Stimulated activated CD4-positive, alpha-beta T cell treated with anti-CD3 and anti-CD28 coated beads, Interleukin-15, amount 100 ng/mL, for 24 hours (primary cell): ENCODE data around the gene IL20RB.

Source experiments
- DNase-seq: peaks from one replicate; pipeline ENCODE4 v3.0.0-alpha.2; 2020

The IL20RB gene, protein sequence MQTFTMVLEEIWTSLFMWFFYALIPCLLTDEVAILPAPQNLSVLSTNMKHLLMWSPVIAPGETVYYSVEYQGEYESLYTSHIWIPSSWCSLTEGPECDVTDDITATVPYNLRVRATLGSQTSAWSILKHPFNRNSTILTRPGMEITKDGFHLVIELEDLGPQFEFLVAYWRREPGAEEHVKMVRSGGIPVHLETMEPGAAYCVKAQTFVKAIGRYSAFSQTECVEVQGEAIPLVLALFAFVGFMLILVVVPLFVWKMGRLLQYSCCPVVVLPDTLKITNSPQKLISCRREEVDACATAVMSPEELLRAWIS

DNA sequence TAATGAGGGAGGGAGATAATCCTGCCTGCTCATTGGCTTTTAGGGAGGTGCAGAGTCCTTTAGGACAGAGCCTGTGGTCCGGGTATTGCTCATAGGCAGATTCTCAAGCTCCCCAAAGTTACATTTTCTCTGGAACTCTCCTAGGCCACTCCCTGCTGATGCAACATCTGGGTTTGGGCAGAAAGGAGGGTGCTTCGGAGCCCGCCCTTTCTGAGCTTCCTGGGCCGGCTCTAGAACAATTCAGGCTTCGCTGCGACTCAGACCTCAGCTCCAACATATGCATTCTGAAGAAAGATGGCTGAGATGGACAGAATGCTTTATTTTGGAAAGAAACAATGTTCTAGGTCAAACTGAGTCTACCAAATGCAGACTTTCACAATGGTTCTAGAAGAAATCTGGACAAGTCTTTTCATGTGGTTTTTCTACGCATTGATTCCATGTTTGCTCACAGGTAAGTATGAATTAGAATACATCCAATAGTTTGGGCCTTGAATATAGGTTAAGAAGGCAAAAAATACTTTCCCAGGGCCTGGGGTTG, at the start of gene IL20RB:
TSS of gene IL20RB (plus strand) at position 233 of the 538 bp plus-strand sequence. CDS start at position 364, 131 bp downstream.
- DNase-seq = no peak

DNA sequence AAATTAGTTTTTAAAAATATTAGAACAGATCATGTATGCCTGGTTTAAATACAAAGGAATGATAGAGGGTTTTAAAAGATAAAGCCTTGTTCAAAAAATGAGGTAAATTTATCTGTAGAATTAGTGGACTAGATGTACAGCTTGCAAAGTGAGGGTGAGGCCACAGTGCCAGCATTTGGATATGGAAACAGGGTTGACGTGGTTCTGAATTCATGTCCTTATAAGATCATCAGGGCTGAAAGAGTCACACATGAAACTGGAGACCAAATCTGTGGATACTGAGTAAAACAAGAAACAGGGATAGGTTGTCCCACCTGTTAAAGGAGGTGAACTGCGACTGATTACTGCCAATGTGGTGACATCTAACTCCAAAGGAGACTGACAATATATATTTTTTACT, 49.5 kb upstream of the IL20RB start:
- DNase-seq = no peak

DNA sequence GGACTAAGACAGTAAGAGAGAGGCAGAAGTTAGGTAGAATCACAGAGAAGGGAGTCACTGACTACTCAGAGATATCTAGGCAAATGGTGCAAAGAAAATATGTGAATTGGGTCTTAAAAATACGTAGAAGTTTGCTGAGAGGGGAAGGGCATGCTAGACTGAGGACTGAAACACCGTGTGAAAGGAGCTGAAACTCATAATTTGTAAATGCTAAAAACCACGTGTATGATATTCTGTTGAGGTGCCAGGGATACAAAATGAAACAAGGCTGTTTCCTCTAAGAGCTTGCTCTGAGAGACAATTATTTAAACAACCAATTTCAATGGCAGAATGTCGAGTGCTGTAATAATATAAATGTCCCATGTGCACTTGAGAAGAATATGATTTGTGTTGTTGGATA, 48.6 kb upstream of the IL20RB start:
- no peak for DNase-seq

DNA sequence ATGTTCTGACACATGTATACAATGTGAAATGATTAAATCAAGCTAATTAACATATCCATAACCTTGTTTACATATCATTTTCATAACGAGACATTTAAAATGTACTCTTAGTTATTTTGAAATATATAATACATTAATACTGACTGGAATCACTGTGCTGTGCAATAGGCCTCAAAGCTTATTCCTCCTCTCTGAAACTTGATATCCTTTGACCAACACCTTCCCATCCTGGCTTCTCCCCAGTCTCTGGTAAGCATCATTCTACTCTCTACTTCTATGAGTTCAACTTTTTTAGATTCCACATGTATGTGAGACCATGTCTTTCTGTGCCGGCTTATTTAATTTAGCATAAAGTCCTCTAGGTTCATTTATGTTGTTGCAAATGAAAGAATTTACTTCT, 47.1 kb upstream of the IL20RB start:
- no peak for DNase-seq

DNA sequence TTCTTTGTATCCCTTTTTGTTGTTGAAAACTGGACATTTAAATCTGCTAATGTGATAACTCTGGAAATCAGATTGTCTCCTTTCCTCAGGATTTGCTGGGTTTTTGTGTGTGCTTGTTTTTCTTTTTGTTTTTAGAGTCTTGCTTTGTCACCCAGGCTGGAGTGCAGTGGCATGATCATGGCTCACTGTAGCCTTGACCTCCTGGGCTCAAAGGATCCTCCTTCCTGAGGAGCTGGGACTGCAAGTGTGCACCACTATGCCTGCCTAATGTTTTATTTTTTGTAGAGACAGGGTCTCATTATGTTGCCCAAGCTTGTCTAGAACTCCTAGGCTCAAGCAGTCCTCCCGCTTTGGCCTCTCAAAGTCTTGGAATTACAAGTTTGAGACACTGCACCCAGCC, 44.6 kb upstream of the IL20RB start:
- DNase-seq = no peak

DNA sequence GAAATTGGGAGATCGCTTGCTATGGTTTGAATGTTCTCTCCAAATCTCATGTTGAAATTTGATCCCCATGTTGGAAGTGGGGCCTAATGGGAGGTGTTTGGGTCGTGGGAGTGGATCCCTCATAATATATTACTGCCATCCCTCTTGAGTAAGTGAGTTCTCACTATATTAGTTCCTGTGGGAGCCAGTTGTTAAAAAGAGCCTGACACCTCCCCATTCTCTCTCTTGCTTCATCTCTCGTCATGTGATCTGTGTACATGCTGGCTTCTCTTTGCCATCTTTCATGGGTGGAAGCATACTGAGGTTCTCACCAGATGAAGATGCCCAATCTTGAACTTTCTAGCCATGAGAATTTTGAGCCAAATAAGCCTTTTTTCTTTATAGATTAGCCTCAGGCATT, 43.0 kb upstream of the IL20RB start:
- no peak for DNase-seq

DNA sequence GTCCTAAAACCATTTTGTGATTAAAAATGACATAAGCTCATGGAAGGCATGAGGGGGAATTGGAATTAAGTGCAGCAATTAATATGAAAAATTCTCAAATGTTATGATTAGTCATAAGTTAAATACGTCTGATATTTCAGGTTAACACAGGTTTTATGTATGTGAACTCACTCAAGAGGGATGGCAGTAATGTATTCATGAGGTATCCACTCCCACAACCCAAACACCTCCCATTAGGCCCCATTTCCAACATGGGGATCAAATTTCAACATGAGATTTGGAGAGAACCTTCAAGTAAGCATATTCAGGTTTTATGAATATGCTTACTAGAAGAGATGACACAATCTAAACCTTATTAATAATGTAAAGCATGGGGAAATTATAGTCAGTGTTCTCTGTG, 41.6 kb upstream of the IL20RB start:
- DNase-seq = no peak

DNA sequence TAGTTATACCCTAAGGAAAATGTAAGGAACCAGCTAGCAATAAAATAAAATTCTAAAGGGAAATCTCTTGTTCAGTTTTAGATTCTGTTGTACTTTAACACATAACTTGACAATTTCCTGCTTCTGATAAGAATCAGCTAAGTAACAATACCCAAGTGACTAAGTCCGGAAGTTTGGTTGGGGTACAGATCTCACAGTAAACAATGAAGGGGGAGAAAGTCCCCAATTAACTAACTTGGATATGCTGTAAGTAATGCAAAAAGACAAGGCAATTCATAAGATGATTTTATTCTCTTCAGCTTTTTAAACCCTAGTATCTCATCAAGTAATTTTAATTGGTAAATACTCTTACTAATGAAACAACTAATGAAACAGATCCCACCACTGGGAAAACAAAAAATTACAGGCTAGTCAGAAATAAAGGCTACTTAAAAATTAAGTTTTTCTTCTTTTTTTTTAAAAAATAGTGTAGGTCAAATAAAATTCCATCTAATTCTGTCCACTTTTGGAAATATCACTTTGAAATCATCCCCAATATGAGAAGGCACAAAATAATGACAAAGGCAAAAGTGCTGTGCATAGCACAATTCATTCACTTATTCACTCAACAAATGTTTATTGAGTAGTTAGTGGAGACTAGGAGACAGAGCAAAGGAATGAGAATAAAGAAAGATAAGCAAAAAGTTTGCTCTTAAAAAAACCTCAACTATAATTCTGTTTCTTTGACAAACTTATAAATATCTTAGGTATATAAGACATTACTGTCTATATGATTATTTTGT, 37.8 kb upstream of the IL20RB start:
- DNase-seq = no peak

DNA sequence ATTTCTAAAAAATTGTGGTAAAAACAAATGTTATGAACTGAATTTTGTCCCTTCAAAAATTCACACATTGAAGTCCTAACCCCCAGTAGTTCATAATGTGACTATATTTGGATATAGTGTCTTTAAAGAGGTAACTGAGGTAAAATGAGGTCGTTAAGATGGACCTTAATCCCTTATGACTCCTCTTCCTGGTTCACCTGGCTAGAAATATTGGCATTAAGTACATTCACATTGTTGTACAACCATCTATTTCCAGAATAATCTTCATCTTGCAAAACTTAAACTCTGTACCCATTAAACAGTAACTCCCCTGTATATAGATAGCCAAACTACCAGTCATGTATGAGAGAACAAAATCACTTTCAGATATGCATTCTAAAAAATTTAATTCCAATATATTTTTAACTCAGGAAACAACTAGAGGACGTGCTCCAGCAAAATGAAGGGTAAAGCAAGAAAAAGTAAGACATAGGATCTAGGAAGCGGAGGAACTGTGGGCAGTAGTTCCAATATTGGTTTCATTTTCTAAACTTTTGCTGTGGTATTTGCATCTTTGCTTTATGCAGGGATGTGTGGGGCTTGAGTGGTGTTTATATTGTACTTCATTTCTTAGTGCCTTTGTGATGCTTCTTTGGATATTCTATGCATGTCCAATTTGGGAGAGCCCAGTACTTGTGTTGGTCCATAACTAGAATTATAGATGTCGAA, 36.7 kb upstream of the IL20RB start:
- DNase-seq = no peak

DNA sequence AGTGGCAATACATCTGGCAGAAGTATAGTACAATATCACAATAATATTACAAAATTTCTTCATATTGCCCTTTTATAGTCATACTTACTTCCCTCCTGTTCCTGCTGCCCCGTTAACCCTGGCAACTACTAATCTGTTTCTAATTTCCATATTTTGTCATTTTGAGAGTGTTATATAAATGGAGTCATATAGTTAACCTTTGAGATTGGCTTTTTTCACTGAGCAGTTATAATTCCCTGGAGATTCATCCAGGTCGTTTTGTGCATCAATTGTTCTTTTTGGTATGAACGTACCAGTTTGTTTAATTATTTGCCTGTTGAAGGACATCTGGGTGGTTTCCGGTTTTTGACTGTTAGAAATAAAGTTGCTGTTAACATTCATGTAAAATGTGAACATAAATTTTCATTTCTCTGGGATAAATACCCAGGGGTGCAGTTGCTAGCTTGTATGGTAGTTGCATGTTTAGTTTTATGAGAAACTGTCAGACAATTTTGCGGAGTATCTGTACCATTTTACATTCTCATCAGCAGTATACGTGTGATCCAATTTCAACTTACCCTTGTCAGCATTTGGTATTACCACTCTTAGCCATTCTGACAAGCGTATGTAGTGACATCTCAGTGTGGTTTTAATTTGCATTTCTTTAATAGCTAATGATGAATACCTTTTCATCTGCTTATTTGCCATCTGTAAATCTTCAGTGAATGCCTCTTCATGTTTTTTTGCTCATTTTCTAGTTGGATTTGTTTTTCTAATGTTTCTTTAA, 32.2 kb upstream of the IL20RB start:
- no peak for DNase-seq

DNA sequence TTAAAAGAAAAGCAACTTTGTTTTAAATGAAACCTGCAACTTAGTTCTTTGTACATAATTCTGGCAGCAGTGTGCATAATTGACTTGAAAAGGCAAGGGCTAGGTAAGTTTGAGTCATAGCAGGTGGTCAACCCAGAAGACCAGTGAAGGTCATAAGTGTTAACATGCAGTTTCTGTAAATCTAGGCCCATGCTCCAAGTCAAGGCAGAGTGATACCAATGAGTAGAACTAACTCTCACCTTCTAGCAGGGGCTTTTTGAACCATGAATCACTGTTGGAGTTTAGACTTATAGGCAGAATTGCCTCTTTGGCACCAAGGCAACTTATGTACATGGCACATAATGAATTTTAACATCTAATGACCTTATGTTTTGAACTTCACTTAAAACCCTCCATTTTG, 29.5 kb upstream of the IL20RB start:
- DNase-seq = no peak

DNA sequence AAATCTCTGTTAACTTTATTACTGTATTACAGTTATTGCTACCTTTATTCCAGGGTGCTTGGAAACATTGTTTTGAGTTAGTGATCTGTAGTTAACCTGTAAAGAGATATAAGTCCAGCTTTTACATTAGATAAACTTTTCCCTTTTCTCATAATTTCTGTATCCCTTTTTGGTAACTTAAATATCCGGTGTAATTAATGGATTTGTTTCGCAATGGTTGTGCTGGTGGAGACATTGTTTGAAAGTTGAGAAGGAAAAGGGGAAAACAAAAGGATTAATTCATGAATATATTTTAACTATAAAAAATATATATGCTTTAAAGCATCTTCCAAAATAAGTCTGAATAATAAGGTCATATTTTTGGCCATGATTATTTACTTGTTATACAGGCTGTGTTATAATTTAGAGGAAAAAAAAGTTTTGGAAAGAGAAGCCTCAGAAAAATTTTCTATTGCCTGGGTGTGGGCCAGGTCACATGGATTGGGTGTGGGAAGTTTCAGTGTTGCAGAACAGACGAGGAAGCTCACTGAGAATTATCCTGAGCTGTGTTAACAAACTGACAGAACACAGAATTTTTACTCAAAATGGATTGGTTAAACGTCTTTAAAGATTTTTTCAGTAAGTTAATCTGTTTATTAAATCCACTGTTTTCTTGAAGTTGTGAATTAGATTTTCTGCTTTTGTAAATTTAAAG, 27.7 kb upstream of the IL20RB start:
- DNase-seq = no peak

DNA sequence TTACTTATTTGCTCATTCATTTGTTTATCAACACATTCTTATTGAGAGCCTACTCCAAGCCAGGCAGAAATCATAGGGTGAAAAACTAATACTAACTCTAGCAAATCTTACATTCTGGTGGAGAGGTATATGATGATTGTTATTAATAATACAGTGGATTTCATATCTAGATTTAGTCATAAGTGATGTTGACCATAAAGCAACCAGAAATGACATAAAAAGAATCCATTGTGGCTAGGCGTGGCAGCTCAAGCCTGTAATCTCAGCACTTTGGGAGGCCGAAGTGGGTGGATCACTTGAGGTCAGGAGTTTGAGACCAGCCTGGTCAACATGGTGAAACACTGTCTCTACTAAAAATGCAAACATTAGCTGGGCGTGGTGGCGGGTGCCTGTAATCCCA, 26.2 kb upstream of the IL20RB start:
- no peak for DNase-seq

DNA sequence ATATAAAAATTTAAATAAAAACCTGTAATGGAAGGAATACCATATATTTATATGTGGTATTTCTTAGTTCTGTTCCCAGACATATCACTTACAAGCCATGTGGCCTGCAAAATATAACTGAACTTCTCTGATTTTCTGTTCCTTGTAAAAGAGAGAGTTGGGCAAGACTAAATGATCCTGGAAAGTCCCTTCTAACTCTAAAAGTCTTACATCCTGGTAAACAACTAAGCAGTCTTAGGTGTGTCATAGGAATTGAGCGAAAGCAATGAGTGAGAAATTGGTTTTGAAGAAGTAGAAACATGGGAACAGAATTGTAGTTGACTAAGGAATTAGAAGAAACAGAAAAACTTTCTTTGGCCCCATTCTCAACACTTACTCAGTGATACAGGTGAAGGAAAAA, 25.3 kb upstream of the IL20RB start:
- DNase-seq = no peak

DNA sequence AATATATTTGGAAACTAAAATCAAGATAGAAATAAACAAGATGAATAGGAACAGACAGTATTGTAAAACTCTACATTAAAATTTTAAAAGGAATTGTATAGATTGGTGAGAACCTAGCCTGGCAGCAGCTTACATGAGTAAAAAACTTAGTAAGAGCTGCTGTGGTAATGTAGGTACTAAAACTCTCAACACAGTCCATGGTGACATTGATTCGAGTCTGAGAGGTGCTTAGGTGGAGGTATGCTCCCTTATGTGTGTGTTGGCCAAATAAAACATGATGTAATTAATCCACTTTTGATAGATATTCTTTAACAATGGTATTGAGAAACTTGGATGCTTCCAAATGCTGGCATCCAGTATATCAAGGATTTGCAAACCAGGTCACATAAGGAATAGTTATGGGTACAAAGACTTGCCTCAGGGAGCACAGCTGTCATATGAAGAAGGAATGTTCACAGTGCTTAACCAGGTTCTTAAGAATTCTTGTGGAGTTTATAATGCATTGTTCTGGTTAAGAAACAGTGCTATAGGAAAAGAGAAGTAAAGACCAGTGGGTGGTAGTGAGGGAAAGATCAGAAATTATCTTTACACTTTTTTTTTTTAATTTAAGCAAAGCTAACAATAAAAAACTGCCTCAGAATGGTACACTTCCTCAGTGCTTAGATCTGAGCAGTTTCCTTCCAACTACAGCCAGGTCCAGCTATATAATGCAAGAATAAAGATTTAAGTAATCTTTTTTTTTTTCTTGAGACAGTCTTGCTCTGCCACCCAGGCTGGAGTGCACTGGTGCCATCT, 24.6 kb upstream of the IL20RB start:
- DNase-seq = no peak

DNA sequence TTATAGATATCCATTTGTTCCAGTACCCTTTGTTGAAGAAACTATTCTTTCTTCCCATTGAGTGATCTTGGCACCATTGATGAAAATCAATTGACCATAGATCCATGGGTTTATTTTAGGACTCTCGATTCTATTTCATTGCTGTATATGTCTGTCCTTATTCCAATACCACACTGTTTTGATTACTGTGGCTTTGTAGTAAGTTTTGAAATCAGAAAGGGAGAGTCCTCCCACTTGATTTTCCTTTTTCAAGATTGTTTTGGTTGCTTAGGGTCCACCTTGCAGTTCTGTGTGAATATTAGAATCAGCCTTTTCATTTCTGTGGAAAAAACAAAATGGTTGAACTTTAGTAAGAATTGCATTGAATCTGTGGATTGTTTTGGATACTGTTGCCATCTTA, 20.6 kb upstream of the IL20RB start:
- no peak for DNase-seq

DNA sequence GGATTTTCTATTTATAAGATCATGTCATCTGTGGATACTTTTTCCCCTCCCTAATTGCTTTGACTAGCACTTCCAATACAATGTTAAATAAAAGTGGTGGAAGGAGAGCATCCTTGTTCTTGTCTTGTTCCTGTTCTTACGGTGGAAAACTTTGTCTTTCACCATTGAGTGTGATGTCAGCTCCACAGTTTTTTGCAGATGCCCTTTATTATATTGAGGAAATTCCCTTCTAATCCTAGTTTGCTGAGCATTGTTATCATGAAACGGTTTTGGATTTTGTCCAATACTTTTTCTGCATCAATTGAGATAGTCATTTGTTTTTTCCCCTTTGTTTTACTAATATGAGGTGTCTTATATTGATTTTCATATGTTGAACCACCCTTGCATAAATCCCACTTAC, 19.9 kb upstream of the IL20RB start:
- no peak for DNase-seq

DNA sequence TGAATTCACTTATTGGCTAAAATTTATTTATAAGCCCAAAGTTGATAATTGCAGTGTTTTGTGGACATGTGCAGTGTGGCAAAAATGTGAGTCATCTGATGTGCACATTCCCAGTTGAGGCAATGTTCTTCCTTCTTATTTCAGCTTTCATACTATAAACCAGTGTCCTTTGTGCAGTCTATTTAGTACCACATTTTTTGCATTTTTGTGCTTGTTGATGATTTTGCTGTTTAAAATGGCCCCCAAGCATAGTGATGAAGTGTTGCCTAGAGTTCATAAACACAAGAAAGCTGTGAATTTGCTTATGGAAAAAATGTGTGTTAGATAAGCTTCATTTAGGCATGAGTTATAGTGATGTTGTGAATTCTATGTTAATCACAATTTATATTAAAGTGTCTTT, 19.4 kb upstream of the IL20RB start:
- no peak for DNase-seq

DNA sequence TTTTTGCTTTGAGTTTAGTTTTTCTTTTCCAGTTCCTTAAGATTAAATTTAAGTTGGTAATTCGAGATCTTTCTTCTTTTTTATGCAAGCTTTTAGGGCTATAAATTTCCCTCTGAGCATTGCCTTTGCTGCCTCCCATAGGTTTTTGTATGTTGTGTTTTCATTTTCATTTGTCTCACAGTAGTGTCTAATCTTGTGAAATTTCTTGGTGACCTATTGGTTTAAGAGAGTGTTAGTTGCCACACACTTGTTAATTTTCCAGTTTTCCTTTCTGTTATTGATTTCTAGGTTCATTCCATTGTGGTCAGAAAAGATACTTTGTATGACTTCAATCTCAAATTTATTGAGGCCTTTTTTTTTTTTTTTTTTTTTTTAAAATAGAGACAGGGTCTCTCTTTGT, 18.3 kb upstream of the IL20RB start:
- no peak for DNase-seq

DNA sequence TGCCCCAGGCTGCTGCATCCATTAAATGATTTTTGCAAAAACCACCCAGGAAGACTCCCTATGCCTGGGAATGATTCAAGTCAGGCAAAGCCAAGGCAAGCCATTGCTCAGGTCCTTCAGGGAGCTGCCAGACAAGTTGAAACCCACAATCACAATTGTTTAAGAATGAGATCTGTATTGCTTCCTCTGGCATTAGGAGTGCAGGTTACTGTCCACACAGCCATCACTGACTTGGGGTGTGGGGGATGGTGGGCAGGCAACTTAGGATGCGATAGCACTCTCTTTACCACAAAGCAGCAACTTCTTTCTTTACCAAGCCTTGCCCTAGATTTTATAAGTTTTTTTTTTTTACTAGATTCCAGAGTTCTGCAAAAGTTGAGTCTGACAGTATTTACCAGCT, 15.0 kb upstream of the IL20RB start:
- no peak for DNase-seq

DNA sequence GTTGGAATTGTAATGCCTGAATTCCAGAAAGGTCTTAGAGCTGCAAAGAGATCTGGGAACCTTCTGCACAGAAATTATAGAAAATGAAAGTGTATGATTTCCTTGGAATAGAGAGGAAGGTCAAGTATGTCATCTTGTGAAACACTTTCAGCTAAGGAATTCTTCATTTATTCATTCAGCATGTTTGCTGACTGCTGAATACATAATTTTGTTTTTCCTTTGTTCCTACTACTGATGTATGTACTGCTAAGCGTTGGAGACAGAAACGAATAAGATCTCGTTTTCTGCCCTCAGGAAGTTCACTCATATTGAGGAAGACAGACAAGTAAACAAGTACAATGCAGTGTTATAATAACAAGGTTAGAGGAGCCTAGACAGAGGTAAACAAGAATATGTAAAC, 14.3 kb upstream of the IL20RB start:
- no peak for DNase-seq
